SK-N-MC (cell line): ENCODE measurements around the gene DDX42.

Experiments
- EZH2 ChIP-seq: fragments of 200-600 bp; sonication (generic); IDR thresholded peaks from one replicate; pipeline ENCODE4 v1.6.1; 2017; ENCODE audit warnings: antibody characterized with exemption
- FOXP2 ChIP-seq: optimal IDR thresholded peaks from 2 replicates; pipeline ENCODE3; 2011; ENCODE audit warnings: mild to moderate bottlenecking, moderate library complexity; ENCODE audit not compliant: insufficient read depth; ENCODE audit errors: extremely low read length, control extremely low read depth
- POLR2AphosphoS5 ChIP-seq: IDR thresholded peaks from 2 replicates; pipeline ENCODE4 v1.6.1; 2012; ENCODE audit warnings: mild to moderate bottlenecking, low read depth, low read length, borderline replicate concordance

GRCh38 chr17:63842540-63843386 lies 68.8 kb downstream of the DDX42 start, which contains the start of gene SMARCD2:
- TF ChIP-seq EZH2 (no peak), POLR2AphosphoS5 (peak; percentile 32; the same call in 1 of the 2 replicates), FOXP2 (peak; percentile 95)
